HCT116 (cell line): ENCODE data around the gene HRG. TPM values are rescaled to one million over a fixed set of nuclear protein-coding genes. Genes with fewer than 3 reads are reported as not detected.

Experiments used
- ATAC-seq: fragments of 200-7000 bp; cut with Tn5 transposase; 2 replicates; pipeline ENCODE4 v1.9.1; 2020; ENCODE audit warnings: mild to moderate bottlenecking, moderate library complexity
- BruUV-seq: library from RNA; stranded (reverse); fragments of 400-500 nt; replicated peaks from 2 replicates; lab custom pipeline; 2021; lab: Mats Ljungman, UMichigan
- CTCF ChIA-PET: fragments of 300-600 bp; sonication (Branson Sonifier 250); formaldehyde crosslinking; loops from one replicate; lab custom pipeline; 2021; ENCODE audit warnings: antibody characterized with exemption; lab: Charles Lee
- POLR2A ChIA-PET: fragments of 300-600, 350-600 bp; sonication (Branson Sonifier 250); formaldehyde crosslinking; loops from one replicate; lab custom pipeline; 2021; ENCODE audit warnings: antibody characterized with exemption; lab: Charles Lee
- RAD21 ChIA-PET, 2 experiments: fragments of 300-600 bp; sonication (Branson Sonifier 250); formaldehyde crosslinking; loops; one replicate each; lab custom pipeline; 2023; ENCODE audit warnings: low total read pairs in 2 of 2; ENCODE audit not compliant: uncharacterized antibody in 2 of 2, unreplicated experiment in 2 of 2, low non-redundant PET in 1 of 2; lab: Charles Lee
- DNase-seq: peaks from one replicate; pipeline ENCODE4 v3.0.0-alpha.2; 2010; ENCODE audit warnings: low read depth, low spot score
- H2AFZ ChIP-seq: fragments of 200-600 bp; shearing (Covaris generic), sonication (generic); 2 replicates; pipeline ENCODE4 v1.6.1; 2017; ENCODE audit warnings: low read depth, mixed run types, mixed read lengths, antibody characterized with exemption, low read length; ENCODE audit not compliant: poor library complexity, severe bottlenecking
- H3K27ac ChIP-seq: 2 replicates; pipeline ENCODE4 v1.5.1; 2012; ENCODE audit warnings: low read depth, low read length
- H3K27me3 ChIP-seq: fragments of 200-600 bp; sonication (generic); 2 replicates; pipeline ENCODE4 v1.6.1; 2016; ENCODE audit warnings: mixed run types, low read length, mixed read lengths; ENCODE audit not compliant: insufficient read depth
- H3K36me3 ChIP-seq, 2 experiments: fragments of 200-500 bp in 1 of 2; fragments of 200-600 bp in 1 of 2; sonication (Bioruptor generic) in 1 of 2; sonication (generic) in 1 of 2; 2 replicates each; pipeline versions ENCODE4 v1.5.1 to v1.6.1; 2014 to 2016; ENCODE audit warnings: low read length in 2 of 2, inconsistent platforms in 1 of 2, mixed read lengths in 1 of 2, mixed run types in 1 of 2; ENCODE audit not compliant: insufficient read depth in 2 of 2, control insufficient read depth in 1 of 2
- H3K4me1 ChIP-seq, 2 experiments: fragments of 200-600 bp in 1 of 2; sonication (generic) in 1 of 2; 2 replicates each; pipeline versions ENCODE4 v1.5.1 to v1.6.1; 2012 to 2017; ENCODE audit warnings: low read length in 2 of 2, inconsistent platforms in 1 of 2, mild to moderate bottlenecking in 1 of 2, mixed read lengths in 1 of 2, mixed run types in 1 of 2, moderate library complexity in 1 of 2; ENCODE audit not compliant: insufficient read depth in 2 of 2, control insufficient read depth in 1 of 2
- H3K4me2 ChIP-seq: fragments of 200-600 bp; sonication (generic); 2 replicates; pipeline ENCODE4 v1.6.1; 2017; ENCODE audit warnings: mixed run types, low read length, mixed read lengths
- H3K4me3 ChIP-seq, 2 experiments: fragments of 200-600 bp in 1 of 2; sonication (generic) in 1 of 2; replicated peaks in 1 of 2; 2 replicates each; pipeline ENCODE4 v1.5.1; 2011 to 2016; ENCODE audit warnings: low read length in 2 of 2, control low read depth in 1 of 2, low read depth in 1 of 2, mild to moderate bottlenecking in 1 of 2, mixed read lengths in 1 of 2, mixed run types in 1 of 2
- H3K79me2 ChIP-seq: fragments of 200-600 bp; sonication (generic); 2 replicates; pipeline ENCODE4 v1.6.1; 2017; ENCODE audit warnings: mild to moderate bottlenecking, mixed run types, low read length, moderate library complexity, mixed read lengths; ENCODE audit not compliant: insufficient read depth
- H3K9ac ChIP-seq: fragments of 200-600 bp; sonication (generic); 2 replicates; pipeline ENCODE4 v1.6.1; 2016; ENCODE audit warnings: low read length, mixed read lengths
- H3K9me2 ChIP-seq: fragments of 200-600 bp; sonication (generic), shearing (Covaris generic); 2 replicates; pipeline ENCODE4 v1.6.1; 2017; ENCODE audit warnings: mixed run types, mild to moderate bottlenecking, moderate library complexity; ENCODE audit not compliant: insufficient read depth
- H3K9me3 ChIP-seq, 2 experiments: fragments of 200-500 bp in 1 of 2; fragments of 200-600 bp in 1 of 2; sonication (Bioruptor generic) in 1 of 2; sonication (generic) in 1 of 2; 2 replicates each; pipeline ENCODE4 v1.6.1; 2014 to 2017; ENCODE audit warnings: low read length in 2 of 2, mixed read lengths in 2 of 2, inconsistent platforms in 1 of 2, low read depth in 1 of 2, mild to moderate bottlenecking in 1 of 2, mixed run types in 1 of 2, moderate library complexity in 1 of 2; ENCODE audit not compliant: control insufficient read depth in 1 of 2, insufficient read depth in 1 of 2
- H4K20me1 ChIP-seq: fragments of 200-600 bp; sonication (generic), shearing (Covaris generic); 2 replicates; pipeline ENCODE4 v1.6.1; 2017; ENCODE audit warnings: mixed run types, mild to moderate bottlenecking, moderate library complexity; ENCODE audit not compliant: insufficient read depth
- ELF1 ChIP-seq: IDR thresholded peaks from 2 replicates; pipeline ENCODE4 v1.6.1; 2012; ENCODE audit warnings: low read depth, borderline replicate concordance
- EZH2 ChIP-seq: fragments of 200-600 bp; sonication (generic); IDR thresholded peaks from 2 replicates; pipeline ENCODE4 v1.6.1; 2017; ENCODE audit warnings: antibody characterized with exemption, mixed run types
- FOSL1 ChIP-seq: IDR thresholded peaks from 2 replicates; pipeline ENCODE4 v1.6.1; 2012; ENCODE audit warnings: low read depth
- POLR2A ChIP-seq: IDR thresholded peaks from 2 replicates; pipeline ENCODE4 v1.7.0; 2011; ENCODE audit warnings: borderline replicate concordance; ENCODE audit not compliant: insufficient read depth, insufficient read length; ENCODE audit errors: extremely low read depth
- RAD21 ChIP-seq: IDR thresholded peaks from 2 replicates; pipeline ENCODE4 v1.6.1; 2012; ENCODE audit warnings: low read depth, mild to moderate bottlenecking
- SIN3A ChIP-seq: IDR thresholded peaks from 2 replicates; pipeline ENCODE4 v1.6.1; 2012; ENCODE audit warnings: low read depth
- intact Hi-C: fragments of 100-400 bp; cut with micrococcal nuclease; formaldehyde crosslinking; loops from 2 replicates; pipeline ENCODE4 v1.10.0; 2022
- total RNA-seq: library from RNA; stranded (reverse); gene quantifications from one replicate; pipeline ENCODE4 v1.2.1, GENCODE V29; 2021; ENCODE audit not compliant: unreplicated experiment
- TF ChIP-seq, protein P1 (sequence below): IDR thresholded peaks from 2 replicates; pipeline ENCODE4 v1.6.1; 2012
- TF ChIP-seq, protein P2 (sequence below): IDR thresholded peaks from 2 replicates; pipeline ENCODE4 v1.6.1; 2012
- TF ChIP-seq, protein P3 (sequence below), 3 experiments: fragments of 200-600 bp in 1 of 3; sonication (generic) in 1 of 3; IDR thresholded peaks in 2 of 3; conservative IDR thresholded peaks in 1 of 3; 2 replicates each; pipeline ENCODE4 v1.5.1; 2012 to 2017; ENCODE audit warnings: low read depth in 2 of 3, low read length in 2 of 3, antibody characterized with exemption in 1 of 3, borderline replicate concordance in 1 of 3, control low read depth in 1 of 3, mild to moderate bottlenecking in 1 of 3, mixed read lengths in 1 of 3, mixed run types in 1 of 3, moderate library complexity in 1 of 3; ENCODE audit not compliant: insufficient read depth in 1 of 3
- TF ChIP-seq, protein P4 (sequence below): IDR thresholded peaks from 2 replicates; pipeline ENCODE4 v1.6.1; 2012; ENCODE audit warnings: low read depth
- TF ChIP-seq, protein P5 (sequence below): IDR thresholded peaks from 2 replicates; pipeline ENCODE4 v1.6.1; 2011; ENCODE audit warnings: mild to moderate bottlenecking, low read length, moderate library complexity; ENCODE audit not compliant: insufficient replicate concordance; ENCODE audit errors: extremely low read depth

HRG gene
- total RNA-seq, 1 experiment from 2014 or later: 0.42 TPM

DNA sequence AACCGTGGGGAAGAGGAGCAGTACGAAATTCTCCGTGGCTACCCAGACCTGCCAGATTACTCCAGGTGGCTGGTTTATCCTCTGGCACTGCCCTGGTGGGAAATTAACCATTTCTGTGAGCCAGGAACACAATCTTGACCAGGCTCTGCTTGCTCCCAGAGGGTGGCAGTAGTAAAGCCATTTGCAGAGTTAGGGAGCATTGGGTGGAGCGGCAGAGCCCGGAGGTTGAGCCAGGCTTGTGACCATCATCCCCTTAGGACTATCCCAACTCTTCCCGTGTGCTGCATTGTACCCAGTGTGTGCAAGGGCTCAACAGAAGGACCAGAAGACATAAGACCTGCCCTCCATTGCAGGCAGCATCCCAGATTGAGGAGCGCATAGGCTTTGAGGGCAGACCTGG lies 56.6 kb downstream of the HRG start:
- H3K9me2 ChIP-seq: no peaks in the 10 kb centered on the region
- H3K4me3 ChIP-seq: no peak overlapping the region
- peak overlapping the region; percentile 35 for H2AFZ ChIP-seq
- no peaks in the 10 kb centered on the region for H3K36me3 ChIP-seq
- no TSS peak for BruUV-seq
- RAD21 ChIA-PET: no interaction called here
- no peak overlapping the region for H3K4me2 ChIP-seq
- H3K79me2 ChIP-seq: no peaks in the 10 kb centered on the region
- no peak overlapping the region for H3K27ac ChIP-seq
- CTCF ChIA-PET: no interaction called here
- no peaks in the 10 kb centered on the region for H3K4me1 ChIP-seq
- peak; percentile 97 for ATAC-seq
- peak; percentile 18 for DNase-seq
- H3K9ac ChIP-seq: no peak overlapping the region
- POLR2A ChIA-PET: interaction anchor here (0.7 kb wide), 1 partner anchor 61 kb away, joined by 3 read pairs; the partner anchor contains the start of gene EIF4A2
- intact Hi-C loops: no loop called here
- H3K9me3 ChIP-seq: no peaks in the 10 kb centered on the region
- H3K27me3 ChIP-seq: no peaks in the 10 kb centered on the region
- no peaks in the 10 kb centered on the region for H4K20me1 ChIP-seq
- no peak for TF ChIP-seq POLR2A
- TF ChIP-seq, protein P1, sequence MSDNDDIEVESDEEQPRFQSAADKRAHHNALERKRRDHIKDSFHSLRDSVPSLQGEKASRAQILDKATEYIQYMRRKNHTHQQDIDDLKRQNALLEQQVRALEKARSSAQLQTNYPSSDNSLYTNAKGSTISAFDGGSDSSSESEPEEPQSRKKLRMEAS: no peak
- TF ChIP-seq, protein P2, sequence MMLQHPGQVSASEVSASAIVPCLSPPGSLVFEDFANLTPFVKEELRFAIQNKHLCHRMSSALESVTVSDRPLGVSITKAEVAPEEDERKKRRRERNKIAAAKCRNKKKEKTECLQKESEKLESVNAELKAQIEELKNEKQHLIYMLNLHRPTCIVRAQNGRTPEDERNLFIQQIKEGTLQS: no peak
- TF ChIP-seq FOSL1: no peak
- TF ChIP-seq, protein P3, sequence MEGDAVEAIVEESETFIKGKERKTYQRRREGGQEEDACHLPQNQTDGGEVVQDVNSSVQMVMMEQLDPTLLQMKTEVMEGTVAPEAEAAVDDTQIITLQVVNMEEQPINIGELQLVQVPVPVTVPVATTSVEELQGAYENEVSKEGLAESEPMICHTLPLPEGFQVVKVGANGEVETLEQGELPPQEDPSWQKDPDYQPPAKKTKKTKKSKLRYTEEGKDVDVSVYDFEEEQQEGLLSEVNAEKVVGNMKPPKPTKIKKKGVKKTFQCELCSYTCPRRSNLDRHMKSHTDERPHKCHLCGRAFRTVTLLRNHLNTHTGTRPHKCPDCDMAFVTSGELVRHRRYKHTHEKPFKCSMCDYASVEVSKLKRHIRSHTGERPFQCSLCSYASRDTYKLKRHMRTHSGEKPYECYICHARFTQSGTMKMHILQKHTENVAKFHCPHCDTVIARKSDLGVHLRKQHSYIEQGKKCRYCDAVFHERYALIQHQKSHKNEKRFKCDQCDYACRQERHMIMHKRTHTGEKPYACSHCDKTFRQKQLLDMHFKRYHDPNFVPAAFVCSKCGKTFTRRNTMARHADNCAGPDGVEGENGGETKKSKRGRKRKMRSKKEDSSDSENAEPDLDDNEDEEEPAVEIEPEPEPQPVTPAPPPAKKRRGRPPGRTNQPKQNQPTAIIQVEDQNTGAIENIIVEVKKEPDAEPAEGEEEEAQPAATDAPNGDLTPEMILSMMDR (IDR thresholded peaks at IDR 0.05 in 2 of 3, conservative IDR thresholded peaks at IDR 0.05 in 1 of 3; ENCODE audit: borderline replicate concordance in 1 of 3, insufficient read depth in 1 of 3, low read depth in 2 of 3, low read length in 2 of 3): peak; percentile 38 to 47 (median 40); a peak in 5 of 6 replicates
- TF ChIP-seq SIN3A: 0 out of 2 replicates have a peak, but pooled peaks have one; percentile 28
- peak; percentile 65 for TF ChIP-seq RAD21
- TF ChIP-seq, all 23 proteins: peak for 3

DNA sequence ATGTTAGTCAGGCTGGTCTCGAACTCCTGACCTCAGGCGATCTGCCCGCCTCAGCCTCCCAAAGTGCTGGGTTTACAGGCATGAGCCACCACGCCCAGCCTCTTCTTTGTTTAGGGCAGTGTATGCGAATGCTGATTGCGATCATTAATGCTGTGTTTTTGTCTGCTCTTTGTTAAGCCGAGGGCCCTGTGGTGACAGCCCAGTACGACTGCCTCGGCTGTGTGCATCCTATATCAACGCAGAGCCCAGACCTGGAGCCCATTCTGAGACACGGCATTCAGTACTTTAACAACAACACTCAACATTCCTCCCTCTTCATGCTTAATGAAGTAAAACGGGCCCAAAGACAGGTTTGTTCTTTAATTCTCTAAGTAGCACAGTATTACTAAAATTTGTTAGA lies 59.1 kb downstream of the HRG start:
- DNase-seq: no peak
- Histone ChIP-seq H3K27me3 (no peaks in the 10 kb centered on the region), H3K4me2 (no peak overlapping the region), H3K27ac (no peak overlapping the region), H3K9me2 (no peaks in the 10 kb centered on the region), H3K4me3 (no peak overlapping the region), H2AFZ (no peak overlapping the region), H3K79me2 (no peaks in the 10 kb centered on the region), H3K9ac (no peak overlapping the region), H4K20me1 (no peaks in the 10 kb centered on the region), H3K36me3 (no peaks in the 10 kb centered on the region), H3K4me1 (no peaks in the 10 kb centered on the region), H3K9me3 (no peaks in the 10 kb centered on the region)
- RAD21 ChIA-PET: no interaction called here
- ATAC-seq: no peak
- POLR2A ChIA-PET: no interaction called here
- intact Hi-C loops: no loop called here
- CTCF ChIA-PET: no interaction called here
- no TSS peak for BruUV-seq
- TF ChIP-seq RAD21 (no peak), EZH2 (no peak), ELF1 (no peak)
- TF ChIP-seq, protein P1: no peak
- TF ChIP-seq, protein P4, sequence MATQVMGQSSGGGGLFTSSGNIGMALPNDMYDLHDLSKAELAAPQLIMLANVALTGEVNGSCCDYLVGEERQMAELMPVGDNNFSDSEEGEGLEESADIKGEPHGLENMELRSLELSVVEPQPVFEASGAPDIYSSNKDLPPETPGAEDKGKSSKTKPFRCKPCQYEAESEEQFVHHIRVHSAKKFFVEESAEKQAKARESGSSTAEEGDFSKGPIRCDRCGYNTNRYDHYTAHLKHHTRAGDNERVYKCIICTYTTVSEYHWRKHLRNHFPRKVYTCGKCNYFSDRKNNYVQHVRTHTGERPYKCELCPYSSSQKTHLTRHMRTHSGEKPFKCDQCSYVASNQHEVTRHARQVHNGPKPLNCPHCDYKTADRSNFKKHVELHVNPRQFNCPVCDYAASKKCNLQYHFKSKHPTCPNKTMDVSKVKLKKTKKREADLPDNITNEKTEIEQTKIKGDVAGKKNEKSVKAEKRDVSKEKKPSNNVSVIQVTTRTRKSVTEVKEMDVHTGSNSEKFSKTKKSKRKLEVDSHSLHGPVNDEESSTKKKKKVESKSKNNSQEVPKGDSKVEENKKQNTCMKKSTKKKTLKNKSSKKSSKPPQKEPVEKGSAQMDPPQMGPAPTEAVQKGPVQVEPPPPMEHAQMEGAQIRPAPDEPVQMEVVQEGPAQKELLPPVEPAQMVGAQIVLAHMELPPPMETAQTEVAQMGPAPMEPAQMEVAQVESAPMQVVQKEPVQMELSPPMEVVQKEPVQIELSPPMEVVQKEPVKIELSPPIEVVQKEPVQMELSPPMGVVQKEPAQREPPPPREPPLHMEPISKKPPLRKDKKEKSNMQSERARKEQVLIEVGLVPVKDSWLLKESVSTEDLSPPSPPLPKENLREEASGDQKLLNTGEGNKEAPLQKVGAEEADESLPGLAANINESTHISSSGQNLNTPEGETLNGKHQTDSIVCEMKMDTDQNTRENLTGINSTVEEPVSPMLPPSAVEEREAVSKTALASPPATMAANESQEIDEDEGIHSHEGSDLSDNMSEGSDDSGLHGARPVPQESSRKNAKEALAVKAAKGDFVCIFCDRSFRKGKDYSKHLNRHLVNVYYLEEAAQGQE: no peak
- TF ChIP-seq, protein P5, sequence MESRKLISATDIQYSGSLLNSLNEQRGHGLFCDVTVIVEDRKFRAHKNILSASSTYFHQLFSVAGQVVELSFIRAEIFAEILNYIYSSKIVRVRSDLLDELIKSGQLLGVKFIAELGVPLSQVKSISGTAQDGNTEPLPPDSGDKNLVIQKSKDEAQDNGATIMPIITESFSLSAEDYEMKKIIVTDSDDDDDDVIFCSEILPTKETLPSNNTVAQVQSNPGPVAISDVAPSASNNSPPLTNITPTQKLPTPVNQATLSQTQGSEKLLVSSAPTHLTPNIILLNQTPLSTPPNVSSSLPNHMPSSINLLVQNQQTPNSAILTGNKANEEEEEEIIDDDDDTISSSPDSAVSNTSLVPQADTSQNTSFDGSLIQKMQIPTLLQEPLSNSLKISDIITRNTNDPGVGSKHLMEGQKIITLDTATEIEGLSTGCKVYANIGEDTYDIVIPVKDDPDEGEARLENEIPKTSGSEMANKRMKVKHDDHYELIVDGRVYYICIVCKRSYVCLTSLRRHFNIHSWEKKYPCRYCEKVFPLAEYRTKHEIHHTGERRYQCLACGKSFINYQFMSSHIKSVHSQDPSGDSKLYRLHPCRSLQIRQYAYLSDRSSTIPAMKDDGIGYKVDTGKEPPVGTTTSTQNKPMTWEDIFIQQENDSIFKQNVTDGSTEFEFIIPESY: no peak
